HG02852 (cell line): ENCODE measurements around the gene TSBP1.
A peak's percentile ranks its signal among the peaks of the same experiment; 100 is the strongest.

Experiments
- ATAC-seq: cut with Tn5 transposase; IDR thresholded peaks from one replicate; pipeline ENCODE4 v1.9.1; 2021; ENCODE audit warnings: mild to moderate bottlenecking, moderate library complexity; ENCODE audit not compliant: unreplicated experiment

The TSBP1 gene

GRCh38 chr6:32371803-32372202, at the start of gene TSBP1:
TSS of gene TSBP1 (minus strand) at chr6:32371903. CDS start at chr6:32371706, 197 bp downstream.
- no peak for ATAC-seq

DNA sequence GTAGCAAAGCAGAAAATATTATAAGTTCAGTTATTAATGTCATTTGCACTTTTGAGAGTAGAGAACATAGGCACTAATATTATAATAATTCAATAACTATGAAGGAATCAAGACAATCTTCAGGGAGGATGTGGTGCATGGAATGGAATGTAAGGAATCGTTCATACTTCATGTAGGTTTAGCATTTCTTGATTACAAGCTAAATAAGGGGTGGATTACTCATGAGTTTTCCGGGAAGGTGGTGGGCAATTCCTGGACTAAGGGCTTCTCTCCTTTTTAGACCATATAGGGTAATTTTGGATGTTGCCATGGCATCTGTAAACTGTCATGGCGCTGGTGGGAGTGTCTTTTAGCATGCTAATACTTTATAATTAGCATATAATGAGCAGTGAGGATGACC, 44.3 kb upstream of the TSBP1 start:
- no peak for ATAC-seq

DNA sequence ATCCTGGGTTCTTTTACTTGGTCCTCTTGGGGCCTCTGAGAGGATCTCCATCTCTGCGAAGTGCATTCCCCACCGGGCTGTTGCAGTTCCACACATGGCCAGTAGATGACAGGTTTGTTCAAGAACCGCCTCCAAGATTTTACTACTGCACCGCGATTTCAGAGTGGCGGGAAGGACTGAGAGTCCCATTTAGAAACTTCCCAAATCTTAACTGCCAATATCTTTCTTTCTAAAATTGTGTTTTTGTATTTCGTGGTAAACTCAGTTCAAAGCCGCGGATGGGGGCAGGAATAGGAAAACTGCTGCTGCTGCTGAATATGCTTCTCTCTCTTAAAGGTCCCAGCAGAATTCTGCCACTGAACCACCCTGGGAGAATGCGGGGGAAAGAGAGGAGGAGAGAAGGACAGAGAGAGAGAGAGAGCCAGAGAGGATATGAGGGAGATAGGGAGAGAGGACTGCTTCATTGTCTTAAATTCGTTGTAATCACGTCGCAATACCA, 43.9 kb upstream of the TSBP1 start:
- ATAC-seq, result no peak

DNA sequence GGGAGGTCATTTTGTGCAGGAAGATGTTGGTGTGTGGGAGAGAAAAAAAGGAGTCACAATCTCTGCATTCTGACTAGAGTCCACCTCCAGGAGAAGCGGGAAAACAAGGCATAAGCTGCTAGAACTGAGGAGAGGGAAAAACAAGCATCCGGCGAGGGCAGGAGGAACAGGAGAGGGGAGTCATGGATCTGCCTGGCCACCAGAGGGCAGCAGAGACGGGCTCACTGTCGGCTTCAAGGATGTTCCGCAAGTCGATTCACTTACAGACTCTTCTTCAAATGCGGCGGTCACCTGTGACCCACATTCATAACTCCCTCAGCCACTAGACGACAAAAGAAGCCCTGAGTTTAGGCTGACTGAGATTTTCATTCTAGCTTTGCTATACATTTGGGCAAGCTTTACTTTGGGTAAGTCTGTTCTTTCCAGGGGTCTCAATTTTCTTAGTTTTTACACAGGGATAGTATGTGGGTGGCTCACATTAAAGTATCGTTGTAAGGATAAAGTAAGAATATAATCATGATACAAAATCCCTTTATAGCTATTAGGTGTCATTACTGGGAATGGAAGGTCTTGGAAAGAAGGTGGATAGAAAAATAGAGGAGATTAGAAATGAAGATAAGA, 41.8 kb upstream of the TSBP1 start:
- ATAC-seq, result no peak

DNA sequence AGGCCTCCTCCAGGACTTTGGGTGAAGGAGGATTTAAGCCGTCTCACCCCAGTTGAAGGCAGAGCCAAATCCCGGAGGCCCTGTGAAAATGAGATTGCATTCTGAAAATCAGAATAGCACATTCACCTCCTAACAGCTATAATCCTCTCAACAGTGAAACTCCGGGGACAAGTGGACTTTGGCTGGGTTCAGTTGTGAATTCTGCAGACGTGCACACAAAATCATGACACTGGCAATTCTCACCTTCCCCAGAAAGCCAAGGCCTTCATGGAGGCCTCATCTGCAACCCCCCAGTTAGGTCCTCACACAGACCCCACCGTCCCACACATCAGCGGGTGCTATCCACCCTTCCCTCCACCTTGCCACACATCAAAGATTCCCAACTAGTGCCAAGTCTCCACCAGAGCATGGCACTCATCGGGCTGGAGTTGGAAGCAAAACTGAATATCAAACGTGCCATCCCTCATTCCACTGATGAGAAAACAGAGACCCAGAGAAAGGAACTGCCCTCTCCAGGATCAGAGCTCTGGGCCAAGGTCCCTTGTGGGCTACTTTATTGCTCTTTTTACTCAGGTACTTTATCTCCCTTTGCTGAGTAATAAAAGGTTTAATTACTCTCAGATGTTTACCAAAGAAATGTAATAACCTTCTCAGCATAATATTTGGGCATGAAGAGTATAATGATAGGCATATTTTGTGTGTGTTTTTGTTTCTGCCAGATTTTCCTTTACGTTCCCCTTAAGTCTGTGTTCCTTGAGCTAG, 40.0 kb upstream of the TSBP1 start:
- ATAC-seq, result no peak

DNA sequence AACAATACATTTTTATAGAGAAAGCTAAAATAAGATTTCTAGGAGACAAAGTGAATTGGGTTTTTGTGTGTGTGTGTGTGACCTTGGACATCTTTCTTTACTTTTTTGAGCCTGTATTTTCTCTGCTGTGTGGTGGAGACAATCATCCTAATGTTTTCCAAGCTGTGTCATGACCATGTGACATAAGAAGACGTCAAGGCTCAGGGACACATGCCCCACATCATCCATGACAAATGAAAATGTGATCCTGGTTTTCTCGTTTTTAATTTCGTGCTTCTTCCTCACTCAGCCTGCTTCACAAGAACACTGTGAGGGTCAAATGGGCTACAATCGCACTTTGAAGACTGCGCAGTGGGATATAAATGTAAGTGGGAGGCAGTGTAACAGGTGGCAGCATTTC, 39.2 kb upstream of the TSBP1 start:
- no peak for ATAC-seq

DNA sequence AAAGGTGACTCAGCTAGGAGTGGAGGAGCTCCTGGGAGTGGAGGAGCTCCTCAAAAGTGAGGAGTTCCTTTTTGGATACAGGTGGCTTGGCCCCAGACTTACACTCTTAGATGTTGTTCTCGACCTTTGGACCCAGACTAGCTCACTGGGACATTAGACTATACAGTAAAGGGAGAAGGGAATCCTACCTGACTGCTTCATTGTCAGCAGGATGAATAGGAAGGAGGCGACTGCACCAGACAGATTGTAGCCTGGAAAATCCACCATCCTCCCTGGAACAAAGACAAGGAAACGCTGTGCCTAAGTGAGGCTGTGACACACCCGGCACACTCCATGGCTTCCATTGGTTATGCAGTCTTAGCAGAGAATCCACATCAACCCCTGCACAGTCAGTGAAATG, 35.2 kb upstream of the TSBP1 start, which contains the start of gene BTNL2:
Gene BTNL2, minus strand, starts transcription at position 325 of the 400 bp plus-strand sequence. Its CDS starts 58 bp downstream, at position 267.
- ATAC-seq, result no peak

- ATAC-seq, result no peak
Measured at GRCh38 chr6:32406197-32406596, 34.5 kb upstream of the TSBP1 start.

GRCh38 chr6:32405656-32406055, 34.0 kb upstream of the TSBP1 start:
- ATAC-seq, result no peak

- ATAC-seq, result no peak
Measured at GRCh38 chr6:32402812-32403211, 31.1 kb upstream of the TSBP1 start.

- no peak for ATAC-seq
Measured at GRCh38 chr6:32401284-32401963, 29.7 kb upstream of the TSBP1 start.

GRCh38 chr6:32397252-32397920, 25.7 kb upstream of the TSBP1 start:
- ATAC-seq, result peak; percentile 83

- no peak for ATAC-seq
Measured at GRCh38 chr6:32396028-32396427, 24.3 kb upstream of the TSBP1 start.

DNA sequence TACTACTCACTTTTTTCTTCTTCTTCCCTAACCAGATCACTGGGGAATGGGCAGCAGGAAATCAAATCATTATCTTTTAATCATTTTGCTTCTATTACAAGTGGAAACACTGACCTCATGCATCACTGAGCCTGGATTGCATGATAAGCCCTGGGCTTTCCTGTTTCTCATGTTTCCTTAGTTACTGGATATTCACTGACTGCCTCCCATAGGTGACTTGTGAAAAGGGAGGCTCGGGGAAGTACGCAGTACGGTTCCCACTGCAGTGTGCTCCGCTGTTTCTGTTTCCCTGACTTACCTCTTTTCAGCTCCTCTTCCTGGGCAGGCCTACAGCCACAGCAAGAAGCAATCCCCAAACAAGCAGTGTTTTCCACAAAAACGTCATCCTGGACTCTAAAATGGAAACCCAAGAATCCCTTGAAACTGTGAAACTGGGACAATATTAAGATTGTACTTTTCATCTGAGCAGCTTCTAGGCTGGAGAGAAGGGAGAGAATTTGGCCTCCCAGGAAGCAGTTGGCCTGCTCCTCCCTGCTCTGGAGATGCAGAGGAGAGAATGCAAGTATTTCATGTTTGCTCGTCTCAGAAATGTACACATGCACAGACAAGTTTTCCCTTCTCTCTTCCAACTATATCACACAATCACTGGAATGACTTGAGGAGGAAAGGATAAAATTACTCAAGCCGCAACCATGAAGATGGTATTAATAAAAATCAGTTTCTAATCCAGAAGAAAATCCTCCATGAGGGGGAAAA, 22.1 kb upstream of the TSBP1 start:
- no peak for ATAC-seq

DNA sequence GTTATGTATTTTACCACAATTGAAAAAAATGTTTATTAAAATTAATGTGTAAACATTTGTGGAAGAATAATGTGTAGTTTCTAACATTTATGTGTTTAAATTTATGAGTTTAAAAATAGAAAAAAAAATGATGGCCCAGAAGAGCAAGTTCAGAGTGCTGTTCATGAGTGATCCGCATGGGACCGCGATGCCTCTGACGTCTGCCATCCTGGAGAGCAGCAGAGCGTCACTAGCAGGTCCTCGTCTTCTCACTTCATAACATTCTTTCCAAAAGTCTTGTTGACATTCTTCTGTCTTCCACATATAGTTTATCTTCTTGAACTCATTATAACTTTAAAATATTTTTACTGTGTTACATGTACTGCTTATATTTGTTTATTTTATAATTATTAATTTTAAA, 19.8 kb upstream of the TSBP1 start:
- no peak for ATAC-seq

GRCh38 chr6:32387589-32388340, 16.1 kb upstream of the TSBP1 start:
- no peak for ATAC-seq

- no peak for ATAC-seq
Measured at GRCh38 chr6:32386040-32386439, 14.3 kb upstream of the TSBP1 start.

GRCh38 chr6:32382757-32383420, 11.2 kb upstream of the TSBP1 start:
- ATAC-seq, result no peak

- ATAC-seq, result no peak
Measured at GRCh38 chr6:32379545-32379944, 7.8 kb upstream of the TSBP1 start.
